IMR-90 (cell line): ENCODE measurements around the gene POLR2L. TPM values are rescaled to one million over a fixed set of nuclear protein-coding genes. Genes with fewer than 3 reads are reported as not detected.

Experiments used
- ATAC-seq: fragments of 200-7000 bp; cut with Tn5 transposase; 2 replicates; pipeline ENCODE4 v1.9.1; 2020; ENCODE audit warnings: low read depth, mild to moderate bottlenecking, moderate library complexity
- BruUV-seq: library from RNA; stranded (reverse); fragments of 400-500 nt; replicated peaks from 2 replicates; lab custom pipeline; 2021; lab: Mats Ljungman, UMichigan
- CTCF ChIA-PET: fragments of 300-600 bp; formaldehyde crosslinking; extraction: SDS; loops from one replicate; lab custom pipeline; 2021; ENCODE audit warnings: antibody characterized with exemption; lab: Yijun Ruan, JAX
- POLR2A ChIA-PET: fragments of 300-600 bp; sonication (Branson Sonifier 250); formaldehyde crosslinking; loops from one replicate; lab custom pipeline; 2022; ENCODE audit warnings: antibody characterized with exemption; ENCODE audit not compliant: unreplicated experiment; lab: Charles Lee
- DNase-seq: peaks from one replicate; pipeline ENCODE4 v3.0.0; 2013
- H2AFZ ChIP-seq: replicated peaks from 2 replicates; pipeline ENCODE3; 2013; ENCODE audit warnings: low read length, mild to moderate bottlenecking; ENCODE audit not compliant: poor library complexity
- H2AK5ac ChIP-seq: 2 replicates; pipeline ENCODE4 v1.6.1; 2013; ENCODE audit warnings: low read depth, low read length, inconsistent platforms
- H2AK9ac ChIP-seq: replicated peaks from 2 replicates; pipeline ENCODE3; 2013; ENCODE audit warnings: mild to moderate bottlenecking, low read depth, low read length, moderate library complexity; ENCODE audit not compliant: poor library complexity
- H2BK120ac ChIP-seq: 2 replicates; pipeline ENCODE4 v1.6.1; 2013; ENCODE audit warnings: low read depth, low read length, inconsistent platforms
- H2BK15ac ChIP-seq: 3 replicates; pipeline ENCODE4 v1.6.1; 2013; ENCODE audit warnings: low read depth, low read length, inconsistent platforms
- H2BK20ac ChIP-seq: 2 replicates; pipeline ENCODE4 v1.6.1; 2013; ENCODE audit warnings: low read depth, mild to moderate bottlenecking, inconsistent platforms, low read length, moderate library complexity
- H2BK5ac ChIP-seq: 2 replicates; pipeline ENCODE4 v1.6.1; 2013; ENCODE audit warnings: mild to moderate bottlenecking, low read depth, low read length, inconsistent platforms; ENCODE audit not compliant: poor library complexity, severe bottlenecking
- H3K14ac ChIP-seq: replicated peaks from 2 replicates; pipeline ENCODE4 v1.6.1; 2013; ENCODE audit warnings: low read depth, low read length, inconsistent platforms
- H3K18ac ChIP-seq: 2 replicates; pipeline ENCODE4 v1.6.1; 2013; ENCODE audit warnings: low read depth, low read length, control low read depth
- H3K23ac ChIP-seq: 2 replicates; pipeline ENCODE4 v1.6.1; 2013; ENCODE audit warnings: low read depth, low read length, inconsistent platforms
- H3K27ac ChIP-seq: 2 replicates; pipeline ENCODE4 v1.5.1; 2013; ENCODE audit warnings: mild to moderate bottlenecking, control low read depth, low read length; ENCODE audit not compliant: insufficient read depth
- H3K27me3 ChIP-seq: 2 replicates; pipeline ENCODE4 v1.6.1; 2013; ENCODE audit warnings: low read length; ENCODE audit not compliant: control insufficient read depth, insufficient read depth
- H3K36me3 ChIP-seq: 2 replicates; pipeline ENCODE4 v1.6.1; 2013; ENCODE audit warnings: low read length, mixed read lengths; ENCODE audit not compliant: control insufficient read depth, insufficient read depth
- H3K4ac ChIP-seq: 2 replicates; pipeline ENCODE4 v1.6.1; 2013; ENCODE audit warnings: low read depth, low read length, inconsistent platforms
- H3K4me1 ChIP-seq: 2 replicates; pipeline ENCODE4 v1.6.1; 2013; ENCODE audit warnings: low read length, mixed read lengths; ENCODE audit not compliant: control insufficient read depth, insufficient read depth
- H3K4me2 ChIP-seq: 2 replicates; pipeline ENCODE4 v1.6.1; 2013; ENCODE audit warnings: low read depth, mild to moderate bottlenecking, control low read depth, low read length, moderate library complexity
- H3K4me3 ChIP-seq: 2 replicates; pipeline ENCODE4 v1.5.1; 2013; ENCODE audit warnings: low read depth, mild to moderate bottlenecking, control low read depth, low read length, moderate library complexity; ENCODE audit not compliant: insufficient read depth
- H3K56ac ChIP-seq: 2 replicates; pipeline ENCODE4 v1.6.1; 2013; ENCODE audit warnings: low read length, inconsistent platforms; ENCODE audit not compliant: insufficient read depth; ENCODE audit errors: extremely low read depth
- H3K79me1 ChIP-seq, 2 experiments: 2 replicates each; pipeline ENCODE4 v1.6.1; 2013; ENCODE audit warnings: low read length in 2 of 2, inconsistent platforms in 1 of 2, low read depth in 1 of 2
- H3K9ac ChIP-seq: 2 replicates; pipeline ENCODE4 v1.6.1; 2013; ENCODE audit warnings: low read depth, low read length, control low read depth
- H3K9me1 ChIP-seq: 2 replicates; pipeline ENCODE4 v1.6.1; 2013; ENCODE audit warnings: low read length, inconsistent platforms; ENCODE audit not compliant: insufficient read depth
- H3K9me3 ChIP-seq: 2 replicates; pipeline ENCODE4 v1.6.1; 2013; ENCODE audit warnings: low read length; ENCODE audit not compliant: control insufficient read depth, insufficient read depth
- H4K20me1 ChIP-seq: 2 replicates; pipeline ENCODE4 v1.6.1; 2013; ENCODE audit warnings: low read length, inconsistent platforms; ENCODE audit not compliant: insufficient read depth
- H4K5ac ChIP-seq: 2 replicates; pipeline ENCODE4 v1.6.1; 2013; ENCODE audit warnings: mild to moderate bottlenecking, low read depth, low read length, control low read depth
- H4K8ac ChIP-seq, 2 experiments: 2 replicates each; pipeline ENCODE4 v1.6.1; 2013; ENCODE audit warnings: low read depth in 2 of 2, low read length in 2 of 2, control low read depth in 1 of 2, inconsistent platforms in 1 of 2
- H4K91ac ChIP-seq: 2 replicates; pipeline ENCODE4 v1.6.1; 2013; ENCODE audit warnings: low read depth, low read length, inconsistent platforms; ENCODE audit not compliant: insufficient read depth
- CEBPB ChIP-seq: IDR thresholded peaks from 2 replicates; pipeline ENCODE4 v1.6.1; 2012; ENCODE audit warnings: low read depth, low read length, improper control_type of control experiment
- CTCF ChIP-seq: conservative IDR thresholded peaks from 2 replicates; pipeline ENCODE4 v1.5.1; 2012; ENCODE audit warnings: mild to moderate bottlenecking, low read depth, low read length, improper control_type of control experiment
- MAFK ChIP-seq: IDR thresholded peaks from 2 replicates; pipeline ENCODE4 v1.6.1; 2012; ENCODE audit warnings: low read depth, low read length, improper control_type of control experiment
- WGBS, 2 experiments: methylation state at CpG; one replicate each; pipeline versions ENCODE4 v1.1.5 to v1.1.7; 2013; ENCODE audit warnings: missing lambda C conversion rate in 2 of 2; ENCODE audit not compliant: insufficient read length in 1 of 2; ENCODE audit errors: extremely low coverage in 2 of 2; 5-methylcytosine and 5-hydroxymethylcytosine counted together
- dilution Hi-C: fragments of 300-500 bp; cut with HindIII; formaldehyde crosslinking; loops from one replicate; pipeline ENCODE4 v1.14.3; 2018; ENCODE audit warnings: low sequenced_read_pairs; ENCODE audit not compliant: unreplicated experiment
- in situ Hi-C: fragments of 300-500 bp; cut with MboI; formaldehyde crosslinking; loops from 3 replicates; pipeline ENCODE4 v1.14.3; 2019; ENCODE audit warnings: low sequenced_read_pairs, inconsistent platforms, mixed read lengths
- intact Hi-C: fragments of 100-400 bp; cut with micrococcal nuclease; formaldehyde crosslinking; loops from 2 replicates; pipeline ENCODE4 v1.10.0; 2022
- polyA plus RNA-seq, 3 experiments: library from polyadenylated mRNA; depleted of rRNA; stranded (reverse); fragments of >200 nt; gene quantifications; 2 replicates each; pipeline ENCODE4 v1.2.3, GENCODE V29; 2012; ENCODE audit warnings: low replicate concordance in 1 of 3
- total RNA-seq: library from RNA; depleted of rRNA; stranded (reverse); fragments of >200 nt; gene quantifications from 2 replicates; pipeline ENCODE4 v1.2.3, GENCODE V29; 2012

POLR2L gene
- total and polyA plus RNA-seq, 2 of the 4 experiments (the other 2 are of a cell fraction), result 44.4 to 416 TPM

- in situ Hi-C loops (no loop called here), intact Hi-C loops (loop anchor here (1.0 kb wide), 1 partner anchor 11 kb away; no protein-coding TSS in a partner anchor), dilution Hi-C loops (no loop called here)
- Histone ChIP-seq H4K91ac (peak overlapping the region; percentile 91), H3K4ac (peak overlapping the region; percentile 99), H3K27ac (peak overlapping the region; percentile 99), H3K56ac (peak overlapping the region; percentile 86), H3K79me1 (peaks cover 26 to 67% of the 10 kb centered on the region in 2 experiments), H4K5ac (peak overlapping the region; percentile 97), H2AK9ac (peak overlapping the region; percentile 99), H3K27me3 (no peaks in the 10 kb centered on the region), H3K4me1 (peaks cover 18% of the 10 kb centered on the region), H2BK120ac (peak overlapping the region; percentile 48), H3K18ac (peak overlapping the region; percentile 68), H3K4me3 (peak overlapping the region; percentile 86), H3K4me2 (peak overlapping the region; percentile 98), H2AFZ (peak overlapping the region; percentile 100), H3K9ac (peak overlapping the region; percentile 99), H3K9me1 (no peaks in the 10 kb centered on the region), H2BK20ac (no peak overlapping the region), H2AK5ac (peak overlapping the region; percentile 98), H3K23ac (peak overlapping the region; percentile 87), H2BK15ac (no peak overlapping the region; the same call in 2 of the 3 replicates), H2BK5ac (peak overlapping the region; percentile 100), H3K36me3 (peaks cover 27% of the 10 kb centered on the region), H4K20me1 (peaks cover 37% of the 10 kb centered on the region), H3K14ac (peak overlapping the region; percentile 95), H3K9me3 (no peaks in the 10 kb centered on the region), H4K8ac (peak overlapping the region; percentile 93 to 100)
- 55% methylated on average over 12 of the region's 36 CpGs; no CpG with 5 or more reads in 1 of the 2 experiments for WGBS, 2 experiments
- TF ChIP-seq CEBPB (no peak), CTCF (no peak), MAFK (no peak)
- ATAC-seq (peak; percentile 59), DNase-seq (no peak)
- BruUV-seq, result no TSS peak
- POLR2A ChIA-PET, result interaction anchor here (1.1 kb wide), 1 partner anchor 11 kb away, joined by 5 read pairs; the partner anchor contains the start of gene PNPLA2
- CTCF ChIA-PET, result interaction anchor here (0.6 kb wide), 1 partner anchor 254 kb away, joined by 3 read pairs; no protein-coding TSS in a partner anchor
These were observed 33.7 kb downstream of the POLR2L start for GRCh38 chr11:808427-809286.
